HL-60/S4 (cell line): ENCODE results near the gene SLC4A5.

ENCODE experiments used
- in situ Hi-C: fragments of 300-500 bp; cut with MboI; formaldehyde crosslinking; loops from 2 replicates; pipeline ENCODE4 v1.14.3; 2022; ENCODE audit warnings: low sequenced_read_pairs

Gene SLC4A5

DNA sequence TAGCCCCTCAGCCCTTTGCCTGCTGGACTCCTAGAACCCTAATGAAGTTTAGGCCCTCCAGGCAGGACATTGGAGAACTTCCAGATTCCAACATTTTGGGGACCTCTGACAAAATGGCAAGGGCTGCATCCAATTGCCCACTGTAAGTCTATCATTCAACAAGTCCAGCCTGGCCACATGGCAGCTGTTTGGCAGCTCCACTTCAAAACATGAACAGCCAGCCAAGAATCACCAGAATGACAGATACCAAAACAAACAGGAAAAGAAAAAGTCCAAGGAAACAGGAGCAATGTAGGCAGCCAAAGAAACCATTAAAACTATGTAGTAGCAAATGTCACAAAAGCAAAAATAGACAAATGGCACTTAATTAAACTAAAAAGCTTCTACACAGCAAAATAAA is 25.5 kb downstream of the SLC4A5 start:
- in situ Hi-C loops = no loop called here

DNA sequence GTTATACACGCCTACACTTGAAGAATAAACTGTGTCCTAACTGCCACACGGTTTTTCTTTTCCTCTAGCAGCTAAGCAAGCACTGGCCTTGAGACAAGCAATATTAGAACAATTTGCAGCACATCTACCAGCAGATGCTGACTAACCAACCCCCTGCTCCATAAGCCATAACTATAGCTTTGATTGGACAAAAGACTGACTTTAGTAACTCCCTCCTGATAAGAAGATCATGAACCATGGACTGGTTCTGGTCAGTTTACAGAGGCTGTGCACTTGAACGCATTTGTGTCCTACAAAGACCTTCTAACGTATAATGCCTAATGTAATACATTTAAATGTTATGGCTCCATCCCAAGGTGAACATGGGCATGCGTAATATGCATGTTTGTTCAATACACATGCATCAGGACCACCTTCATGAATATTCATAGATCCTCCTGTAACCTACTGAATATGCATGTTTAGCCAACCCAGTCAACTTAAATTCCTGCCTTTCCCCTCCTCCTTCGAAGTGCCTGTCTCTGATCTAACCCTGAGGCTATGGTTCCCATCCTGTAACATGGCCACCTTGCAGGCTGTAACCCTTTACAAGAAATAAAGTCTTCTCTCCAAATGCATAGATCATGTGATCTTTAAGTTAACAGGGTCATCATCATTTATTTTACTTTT is 26.5 kb downstream of the SLC4A5 start:
- in situ Hi-C loops = no loop called here

DNA sequence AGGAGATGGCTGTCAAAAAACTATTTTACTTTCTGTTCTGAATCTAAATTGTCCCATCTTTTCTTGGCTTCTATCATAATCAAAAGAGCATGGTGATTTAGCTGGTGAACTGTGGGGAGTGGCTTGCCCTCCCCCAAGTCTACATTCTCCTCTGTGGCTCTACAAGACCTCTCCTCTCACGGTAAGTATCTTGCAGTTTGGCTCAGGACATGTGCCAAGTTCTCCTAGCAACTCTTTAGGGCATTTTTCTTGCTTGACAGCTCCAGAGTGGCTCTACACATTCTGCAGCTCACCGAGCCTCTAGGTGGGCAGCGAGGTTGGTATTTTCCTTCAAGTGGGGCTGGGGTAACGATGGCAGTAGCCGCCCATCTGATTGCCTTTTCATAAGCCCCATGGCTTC is 29.1 kb downstream of the SLC4A5 start:
- in situ Hi-C loops = no loop called here

DNA sequence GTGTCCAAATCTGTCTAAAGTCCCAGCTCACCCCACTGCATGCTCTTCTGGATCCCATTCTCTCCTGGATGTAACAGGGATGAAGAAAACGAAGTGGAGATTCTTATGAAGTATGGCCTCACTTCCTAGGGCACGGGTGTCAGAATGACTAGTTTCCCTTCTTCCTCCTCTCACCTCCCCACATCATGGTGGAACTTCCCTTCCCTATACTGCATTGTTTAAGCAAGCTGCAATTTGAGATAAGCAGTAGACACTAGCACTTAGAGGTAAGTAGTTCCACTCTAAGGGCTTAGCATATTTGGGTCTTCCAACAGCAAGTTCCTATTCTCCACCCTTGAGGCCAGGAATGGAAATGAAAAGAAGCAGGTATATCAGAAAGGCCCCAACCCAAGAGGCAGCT is 29.7 kb downstream of the SLC4A5 start:
- in situ Hi-C loops = no loop called here

DNA sequence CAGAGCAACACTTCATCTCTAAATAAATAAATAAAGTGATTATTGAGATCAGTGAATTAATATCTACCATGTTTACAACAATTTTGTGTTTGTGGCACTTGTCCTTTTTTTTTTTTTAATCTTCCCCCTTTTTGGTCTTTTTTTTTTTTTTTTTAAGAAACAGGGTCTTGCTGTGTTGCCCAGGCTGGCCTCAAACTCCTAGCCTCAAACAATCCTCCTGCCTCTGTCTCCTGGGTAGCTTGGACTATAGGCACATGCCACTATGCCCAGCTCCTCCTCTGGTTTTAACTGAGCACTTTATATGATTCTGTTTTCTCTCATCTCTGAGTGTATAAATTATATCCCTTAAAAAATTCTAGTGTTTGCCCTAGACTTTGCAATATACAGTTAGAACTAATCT is 30.3 kb downstream of the SLC4A5 start:
- in situ Hi-C loops = no loop called here

DNA sequence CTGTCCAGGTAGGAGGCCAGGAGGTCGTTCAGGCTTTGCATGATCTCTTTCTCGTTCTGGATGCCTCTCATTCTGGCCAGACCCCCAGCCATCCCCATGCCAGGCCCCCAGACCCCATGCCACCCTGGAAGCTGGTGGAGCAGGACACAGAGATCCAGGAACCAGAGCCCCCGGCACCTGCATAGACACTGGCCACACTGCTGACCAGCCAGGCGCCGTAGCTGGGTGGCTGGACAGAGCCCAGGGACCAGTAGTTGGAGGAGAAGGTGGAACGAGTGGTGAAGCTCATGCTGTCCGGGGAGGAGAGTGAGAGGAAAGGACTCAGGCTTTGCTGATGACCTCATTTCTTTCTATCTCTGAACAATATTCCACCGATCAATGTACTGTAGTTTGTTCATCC is 35.5 kb downstream of the SLC4A5 start:
- in situ Hi-C loops = no loop called here

DNA sequence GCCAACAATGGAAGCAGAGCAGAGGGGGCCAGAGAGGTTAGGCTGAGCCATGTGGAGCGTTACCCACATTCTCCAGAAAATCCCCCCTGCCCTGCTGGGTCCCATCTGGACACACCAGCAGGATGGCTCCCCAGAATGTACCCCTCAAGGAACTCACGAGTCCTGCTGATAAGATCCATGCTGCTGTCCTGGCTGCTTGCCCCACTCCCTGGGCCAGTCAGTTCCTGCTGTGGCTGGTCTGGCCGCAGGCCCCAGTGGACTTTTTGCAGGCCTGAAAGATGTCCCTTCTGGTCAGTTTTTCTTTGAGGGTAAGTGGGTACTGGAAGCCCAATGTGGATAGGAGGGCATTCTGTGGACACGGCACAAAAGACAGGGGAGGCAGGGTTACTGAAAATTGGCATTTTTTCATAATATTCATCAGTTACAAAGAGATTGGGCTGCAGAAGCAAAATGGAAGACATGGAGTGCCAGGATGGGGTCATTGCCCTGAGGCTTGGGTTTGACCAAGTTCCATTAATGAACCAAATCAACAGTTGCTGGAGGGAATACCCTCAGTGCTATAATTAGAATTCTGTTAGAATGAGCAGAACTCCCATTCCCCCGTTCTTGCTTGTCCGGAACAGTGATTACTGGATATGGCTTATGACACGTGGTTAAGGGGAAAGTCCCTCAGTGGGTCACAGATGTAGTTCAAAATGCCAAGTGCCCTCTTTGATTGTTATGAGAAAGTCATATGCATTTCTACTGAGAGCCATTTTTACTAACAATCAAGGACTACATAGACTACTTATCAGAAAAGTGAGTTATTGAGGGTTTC is 38.7 kb downstream of the SLC4A5 start:
- in situ Hi-C loops = no loop called here

DNA sequence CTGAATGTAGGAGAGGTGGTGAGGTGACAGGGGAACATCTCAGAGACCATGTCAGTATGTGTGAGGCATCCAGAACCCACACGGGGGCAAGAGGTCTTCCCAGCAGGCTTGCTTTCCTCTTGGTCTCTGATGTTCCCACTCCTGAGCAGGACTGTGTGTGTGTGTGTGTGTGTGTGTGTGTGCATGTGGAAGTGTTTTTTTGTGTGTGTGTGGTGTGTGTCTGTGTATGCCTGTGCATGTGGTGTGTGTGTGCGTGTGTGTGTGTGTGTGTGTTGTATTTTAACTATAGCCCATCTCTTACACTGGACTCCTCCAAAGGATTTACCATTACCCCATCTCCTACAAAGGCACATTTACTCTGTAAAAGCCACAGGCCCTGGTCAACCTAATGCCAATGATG is 40.4 kb downstream of the SLC4A5 start:
- in situ Hi-C loops = no loop called here

DNA sequence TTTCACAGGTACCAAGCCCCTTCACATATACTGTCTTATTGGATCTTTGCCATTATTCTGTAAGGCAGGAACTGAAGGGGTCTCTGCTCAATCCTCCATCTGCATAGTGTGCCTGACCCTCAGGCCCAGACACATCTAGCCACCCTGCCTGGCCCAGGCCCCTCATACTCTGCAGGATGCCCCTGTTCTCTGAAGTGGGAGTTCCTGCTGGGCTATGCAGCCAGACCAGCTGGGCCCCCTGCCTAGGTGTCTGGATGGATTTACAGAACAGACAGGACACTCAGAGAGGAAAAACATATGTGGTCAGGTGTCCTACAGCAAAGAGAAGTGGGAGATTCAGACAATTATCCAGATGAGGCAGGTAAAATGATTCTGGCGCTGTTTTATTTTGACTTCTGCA is 42.0 kb downstream of the SLC4A5 start:
- in situ Hi-C loops = no loop called here

DNA sequence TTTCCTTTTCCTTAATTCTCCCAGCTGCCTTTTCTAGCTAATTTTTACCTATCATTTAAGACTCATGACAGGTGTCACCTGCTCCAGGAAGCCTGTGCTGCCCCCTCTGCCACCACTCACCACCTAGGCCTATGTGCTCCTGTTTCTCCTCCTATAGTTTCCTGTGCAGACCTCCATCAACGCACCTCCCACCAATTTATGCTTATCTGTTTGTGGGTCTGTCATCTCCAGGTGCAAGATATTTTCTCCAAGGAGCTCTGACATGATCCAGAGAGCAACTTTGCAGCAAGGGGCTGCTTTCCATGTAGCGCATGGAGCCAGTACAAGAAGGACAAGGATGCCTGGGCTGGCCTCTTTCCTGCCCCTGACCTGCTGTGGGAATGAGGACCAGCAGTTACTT is 42.7 kb downstream of the SLC4A5 start:
- in situ Hi-C loops = no loop called here

DNA sequence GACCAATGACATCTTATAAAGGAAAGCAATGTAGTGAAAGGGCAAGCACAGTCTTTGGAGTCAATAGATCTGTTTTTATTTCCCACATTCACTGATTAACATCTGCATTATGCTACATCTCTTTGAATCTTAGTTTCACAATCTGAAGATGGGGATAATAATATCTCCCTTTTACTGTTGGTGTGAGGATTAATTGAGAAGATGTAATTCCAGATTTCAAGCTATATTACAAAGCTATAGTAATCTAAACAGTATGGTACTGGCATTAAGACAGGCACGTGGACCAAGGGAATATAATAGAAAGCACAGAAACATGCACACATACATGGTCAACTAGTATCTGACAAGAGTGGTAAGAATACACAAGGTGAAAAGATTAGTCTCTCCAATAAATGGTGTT is 45.3 kb downstream of the SLC4A5 start:
- in situ Hi-C loops = no loop called here

DNA sequence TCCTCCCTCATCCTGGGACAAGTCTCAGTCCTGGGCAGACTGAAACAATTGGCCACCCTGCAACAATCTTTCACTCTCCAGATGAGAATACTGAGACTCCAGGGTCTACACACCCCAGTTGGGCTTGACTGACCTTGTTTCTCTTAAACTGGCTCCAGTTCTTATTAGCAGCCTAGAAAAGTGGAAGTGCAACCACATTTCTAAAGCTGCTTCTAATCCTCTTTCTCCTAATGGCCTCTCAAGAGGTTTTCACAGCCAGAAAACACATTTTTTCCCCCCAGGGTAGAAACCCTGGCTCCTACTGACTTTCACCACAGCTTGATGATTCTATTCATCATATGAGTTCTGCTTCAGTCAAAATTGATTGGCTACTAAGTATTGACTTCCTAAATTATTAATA is 45.8 kb downstream of the SLC4A5 start:
- in situ Hi-C loops = no loop called here

DNA sequence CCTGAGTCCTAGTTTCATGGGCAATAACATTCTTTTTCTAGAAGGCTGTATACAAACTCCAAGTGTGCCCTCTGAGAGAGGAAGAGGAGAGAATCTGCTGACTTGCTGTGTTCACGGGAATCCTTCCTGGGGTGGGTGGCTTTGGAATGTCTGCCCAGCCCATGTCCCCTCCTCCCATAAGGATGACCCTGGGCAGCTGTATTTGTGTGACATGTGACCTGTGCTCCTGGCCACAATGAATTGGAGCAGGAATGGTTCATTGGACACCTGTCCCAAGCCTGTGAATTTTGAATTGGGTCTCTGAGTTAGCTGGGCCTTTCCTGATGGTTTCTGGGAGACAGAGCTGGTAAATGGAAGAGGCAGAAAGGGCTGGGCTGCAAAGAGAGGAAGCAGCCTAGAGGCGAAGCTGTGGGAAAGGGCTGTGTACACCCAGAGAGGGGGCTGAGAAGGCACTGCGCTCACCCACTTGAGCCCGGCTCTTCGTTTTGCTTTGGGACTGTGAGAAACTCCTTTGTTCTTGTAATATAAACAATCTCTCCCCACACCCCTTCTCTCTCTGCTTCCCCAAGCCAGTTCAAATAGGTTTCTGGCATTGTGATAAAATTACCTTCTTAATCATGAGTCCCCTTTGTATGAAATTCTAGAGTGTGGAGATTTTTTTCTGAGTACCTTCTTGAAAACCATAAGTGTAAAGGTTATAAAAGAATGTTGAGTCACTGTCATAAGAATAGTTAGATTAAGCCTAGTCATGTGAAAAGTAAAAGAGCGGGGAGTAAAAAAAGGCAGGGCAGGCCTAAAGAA is 49.8 kb downstream of the SLC4A5 start:
- in situ Hi-C loops = no loop called here

DNA sequence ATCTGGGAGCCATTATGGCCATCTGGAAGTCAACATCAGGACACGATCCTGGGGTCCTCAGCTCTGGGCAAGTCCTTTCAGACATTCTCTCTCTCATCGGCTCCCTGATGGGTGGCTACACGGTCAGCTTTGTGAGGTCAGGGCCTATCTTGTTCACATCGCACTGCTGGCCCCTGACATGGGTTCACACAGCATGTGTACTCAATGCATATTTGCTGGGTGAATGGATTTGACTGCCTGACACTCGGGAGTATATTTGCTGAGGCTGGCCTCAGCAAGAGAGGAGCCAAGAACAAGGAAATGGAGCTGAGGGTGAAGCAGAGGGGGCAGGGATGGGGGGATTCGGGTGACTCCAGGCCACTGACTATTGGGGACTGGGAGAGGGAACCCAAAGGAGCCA is 50.5 kb downstream of the SLC4A5 start:
- in situ Hi-C loops = no loop called here

DNA sequence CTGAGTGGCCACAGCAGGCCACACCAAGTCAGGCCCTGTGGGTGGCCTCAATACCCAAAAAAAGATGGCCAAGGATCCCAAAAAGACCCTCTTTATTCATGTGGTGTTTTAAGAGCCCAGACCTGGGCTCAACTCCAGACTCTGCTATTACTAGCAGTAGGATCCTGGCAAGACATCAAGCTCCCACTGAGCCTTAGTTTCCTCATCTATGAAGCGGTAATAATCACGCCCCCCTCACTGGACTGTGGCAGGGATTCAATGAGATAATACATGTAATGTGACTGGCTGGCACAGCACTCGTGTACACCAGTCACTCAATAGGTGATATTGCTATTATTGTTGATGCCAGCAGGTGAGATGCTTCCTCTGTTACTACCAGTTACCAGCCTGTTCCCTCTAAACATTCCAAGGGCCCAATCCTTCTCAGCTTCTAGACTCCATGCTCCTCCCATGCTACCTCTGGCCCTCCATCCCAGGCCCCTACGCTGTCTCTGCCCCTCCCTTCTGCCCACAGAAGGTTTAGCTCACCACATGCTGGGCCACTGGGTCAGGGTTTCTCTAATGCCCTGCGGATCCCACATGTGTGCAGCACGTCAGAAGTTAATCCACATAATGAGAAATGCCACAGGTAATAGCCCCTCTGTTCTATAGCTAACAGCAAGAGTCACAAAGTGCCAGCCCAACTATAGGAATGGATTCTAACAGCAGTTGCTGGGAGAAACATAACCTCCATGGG is 51.2 kb downstream of the SLC4A5 start:
- in situ Hi-C loops = no loop called here

DNA sequence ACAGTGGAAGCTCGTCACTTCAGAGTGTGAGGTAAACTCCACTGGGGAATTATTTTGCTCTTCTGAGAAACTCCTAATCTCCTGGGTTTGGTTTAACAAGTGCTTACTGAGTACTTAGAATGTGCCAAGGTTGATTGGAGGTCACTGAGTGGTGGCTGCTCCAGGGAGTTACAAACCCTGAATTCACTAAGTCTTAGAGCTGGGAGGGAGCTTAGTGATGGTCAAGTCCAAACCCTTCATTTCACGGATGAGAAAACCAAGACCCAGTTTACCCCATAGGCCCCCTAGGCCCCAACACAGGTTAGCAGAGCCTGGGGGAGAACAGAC is 52.0 kb downstream of the SLC4A5 start:
- in situ Hi-C loops = no loop called here

DNA sequence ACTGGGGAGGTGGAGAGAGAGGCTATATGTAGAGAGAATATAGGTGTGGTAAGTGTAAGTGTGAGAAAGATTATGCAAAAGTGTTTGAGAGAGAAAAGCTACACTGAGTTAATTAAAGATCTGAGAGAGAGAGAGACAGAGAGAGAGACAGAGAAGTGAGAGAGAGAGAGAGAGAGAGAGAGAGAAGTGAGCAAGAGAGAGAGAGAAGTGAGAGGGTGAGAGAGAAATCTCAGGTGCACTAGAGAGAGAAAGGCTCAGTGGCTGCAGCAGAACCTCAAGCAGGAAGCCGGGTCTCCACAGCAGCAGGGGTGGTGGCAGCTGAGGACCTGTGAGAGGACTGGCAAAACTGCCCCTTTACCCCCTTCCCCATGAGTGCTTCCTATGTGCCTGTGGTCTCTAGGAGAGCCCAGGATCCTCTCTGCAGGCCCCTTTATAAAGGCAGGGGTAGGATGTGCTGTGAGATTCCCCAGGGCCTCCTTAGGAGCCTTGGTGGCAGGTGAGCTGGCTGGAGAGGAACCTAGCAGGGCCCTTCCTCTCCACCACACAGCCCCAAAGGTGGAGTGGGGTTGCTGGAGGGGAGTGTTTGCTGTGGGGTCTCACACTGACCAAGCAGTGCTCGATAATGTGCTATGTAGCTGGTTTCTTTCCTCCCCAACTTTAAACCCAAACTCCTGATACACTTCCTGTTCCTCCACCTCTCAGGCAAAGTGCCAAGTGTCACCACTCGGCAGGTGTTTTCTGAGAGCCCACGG is 52.6 kb downstream of the SLC4A5 start:
- in situ Hi-C loops = no loop called here

DNA sequence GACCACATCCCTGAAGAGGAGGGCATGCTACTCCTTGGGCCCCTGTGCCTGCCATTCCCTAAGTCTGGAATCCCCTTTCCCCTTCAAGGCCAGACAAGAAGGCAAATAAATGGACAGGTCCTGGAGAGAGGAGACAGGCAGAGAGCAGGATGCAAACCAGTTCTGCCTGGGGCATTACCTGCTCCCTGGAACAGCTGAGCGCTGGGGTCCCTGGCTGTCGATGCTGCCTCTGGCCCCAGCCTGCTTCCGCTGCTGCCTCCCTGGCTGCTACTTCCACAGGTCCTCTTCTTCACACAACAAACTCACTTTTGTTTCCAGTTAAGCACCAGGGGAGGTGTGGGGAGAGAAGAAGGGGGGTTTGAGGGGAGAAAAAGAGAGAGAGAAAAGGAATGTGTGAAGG is 53.1 kb downstream of the SLC4A5 start:
- in situ Hi-C loops = no loop called here

DNA sequence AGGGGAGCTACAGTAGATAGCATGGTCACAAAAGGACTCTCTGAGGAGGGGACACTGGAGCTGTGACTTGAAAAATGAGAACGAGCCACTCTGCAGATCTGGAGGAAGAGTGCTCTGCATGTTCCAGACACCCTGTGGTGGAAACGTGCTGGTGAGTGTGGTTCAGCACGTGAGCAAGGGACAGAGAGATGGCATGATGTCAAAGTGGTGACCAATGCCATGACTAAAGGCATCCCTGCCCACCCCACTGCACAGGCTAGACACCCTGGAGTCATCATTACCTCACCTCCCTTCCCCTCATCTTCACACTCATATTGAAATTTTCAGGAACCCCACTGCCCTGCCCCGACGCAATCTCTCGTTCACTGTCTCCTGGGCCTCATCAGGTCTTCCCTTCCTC is 56.5 kb downstream of the SLC4A5 start:
- in situ Hi-C loops = no loop called here

DNA sequence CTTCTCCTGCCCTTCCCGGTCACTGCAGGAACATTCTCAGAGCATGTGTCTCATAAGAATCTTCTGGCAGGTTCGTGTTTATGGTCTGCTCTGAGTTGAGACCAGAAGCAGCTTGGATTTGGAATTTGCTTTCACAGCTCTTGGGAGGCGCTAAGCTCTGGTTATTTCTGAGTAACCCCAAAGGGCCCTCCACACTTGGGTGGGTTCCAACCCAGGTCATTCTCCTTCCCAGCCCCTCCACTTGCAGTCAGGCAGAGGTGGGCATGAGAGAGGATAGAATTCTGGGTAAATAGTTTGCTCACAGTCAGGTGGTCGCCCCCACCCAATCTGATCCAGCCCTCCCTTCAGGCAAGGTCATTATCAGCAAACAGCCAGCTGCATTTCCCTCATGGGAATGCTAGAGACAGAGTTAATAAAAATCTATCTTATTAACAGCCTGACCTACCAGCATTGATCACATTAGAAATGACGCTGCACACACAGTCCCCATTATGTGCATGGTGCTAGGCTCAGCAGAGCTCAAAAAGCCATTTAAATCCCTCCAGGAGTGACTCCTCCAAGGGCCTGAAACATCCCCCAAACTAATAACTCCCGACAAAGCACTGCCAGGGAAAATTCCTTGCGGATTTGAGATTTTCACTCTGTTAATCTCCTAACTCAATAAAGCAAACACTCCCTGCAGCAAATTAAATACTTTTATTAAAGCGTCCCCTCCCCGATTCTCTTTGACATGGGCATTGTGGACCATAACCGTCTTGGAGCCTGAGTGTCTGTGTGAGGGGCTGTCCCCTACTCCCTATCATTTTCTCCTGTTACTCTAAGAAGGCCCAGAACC is 61.9 kb downstream of the SLC4A5 start:
- in situ Hi-C loops = no loop called here
